GM23248 (cell line): Measurements from ENCODE around the gene VPS8.

Source experiments
- EZH2 ChIP-seq: fragments of 200-600 bp; sonication (generic); IDR thresholded peaks from 2 replicates; pipeline ENCODE4 v1.6.1; 2018; ENCODE audit warnings: antibody characterized with exemption, mild to moderate bottlenecking; ENCODE audit not compliant: insufficient read depth, poor library complexity, severe bottlenecking
- EZH2phosphoT487 ChIP-seq: fragments of 200-600 bp; sonication (generic); IDR thresholded peaks from 2 replicates; pipeline ENCODE4 v1.6.1; 2018; ENCODE audit warnings: antibody characterized with exemption, moderate library complexity, mild to moderate bottlenecking, low read depth; ENCODE audit not compliant: insufficient read depth

DNA sequence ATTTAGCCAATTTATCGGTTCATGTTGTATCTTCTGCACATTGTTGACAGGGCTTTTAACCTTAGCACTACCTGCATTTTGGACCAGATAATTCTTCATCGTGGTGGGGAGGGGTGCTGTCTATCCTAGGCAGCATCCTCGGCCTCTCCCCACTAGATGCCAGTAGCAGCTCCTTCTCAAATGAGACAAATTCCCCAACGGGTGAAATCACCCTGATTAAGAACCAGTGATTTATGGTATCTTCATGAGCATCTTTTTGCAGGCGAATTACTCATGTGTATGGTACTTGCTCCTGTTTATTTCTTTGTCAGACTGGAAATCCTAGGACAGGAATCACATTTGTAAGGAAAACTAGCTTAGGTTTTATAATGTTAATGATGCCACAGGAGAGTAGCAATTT, 272.9 kb downstream of the VPS8 start:
- TF ChIP-seq EZH2 (no peak), EZH2phosphoT487 (no peak)
